HG02943 (cell line): Measurements from ENCODE around the gene KIF26A.

Source experiments
- ATAC-seq: cut with Tn5 transposase; IDR thresholded peaks from one replicate; pipeline ENCODE4 v1.9.1; 2021; ENCODE audit warnings: mild to moderate bottlenecking, low read depth, moderate library complexity; ENCODE audit not compliant: unreplicated experiment

The KIF26A gene

GRCh38 chr14:104138098-104138717 lies at the start of gene KIF26A:
TSS of gene KIF26A (plus strand) at chr14:104138587. CDS start at chr14:104138723, 136 bp downstream.
- ATAC-seq: no peak

- ATAC-seq: no peak
Observed at GRCh38 chr14:104090071-104090748, 48.2 kb upstream of the KIF26A start.

GRCh38 chr14:104091061-104091926 lies 47.1 kb upstream of the KIF26A start:
- no peak for ATAC-seq

GRCh38 chr14:104091927-104092771 lies 46.2 kb upstream of the KIF26A start:
- no peak for ATAC-seq

GRCh38 chr14:104092931-104093365 lies 45.4 kb upstream of the KIF26A start:
- no peak for ATAC-seq

GRCh38 chr14:104093366-104094055 lies 44.9 kb upstream of the KIF26A start:
- ATAC-seq: no peak

GRCh38 chr14:104094056-104094708 lies 44.2 kb upstream of the KIF26A start:
- ATAC-seq: no peak

GRCh38 chr14:104094709-104095425 lies 43.5 kb upstream of the KIF26A start:
- no peak for ATAC-seq

- no peak for ATAC-seq
Observed at GRCh38 chr14:104095426-104096310, 42.7 kb upstream of the KIF26A start.

- no peak for ATAC-seq
Observed at GRCh38 chr14:104096318-104096717, 42.1 kb upstream of the KIF26A start.

GRCh38 chr14:104096751-104097700 lies 41.4 kb upstream of the KIF26A start:
- no peak for ATAC-seq

GRCh38 chr14:104098272-104099095 lies 39.9 kb upstream of the KIF26A start:
- no peak for ATAC-seq

GRCh38 chr14:104099096-104100041 lies 39.0 kb upstream of the KIF26A start:
- ATAC-seq: no peak

- no peak for ATAC-seq
Observed at GRCh38 chr14:104100171-104101085, 38.0 kb upstream of the KIF26A start.
